KG1 (cell line): Measurements from ENCODE around the gene HDAC4.

ENCODE experiments used
- DNase-seq: peaks from one replicate; lab custom pipeline; 2025; lab: John Stamatoyannopoulos, UW

Gene HDAC4

GRCh38 chr2:239004274-239005015 is 396.4 kb downstream of the HDAC4 start:
- DNase-seq: no peak

- no peak for DNase-seq
Observed at GRCh38 chr2:239003624-239004273, 397.1 kb downstream of the HDAC4 start.

DNA sequence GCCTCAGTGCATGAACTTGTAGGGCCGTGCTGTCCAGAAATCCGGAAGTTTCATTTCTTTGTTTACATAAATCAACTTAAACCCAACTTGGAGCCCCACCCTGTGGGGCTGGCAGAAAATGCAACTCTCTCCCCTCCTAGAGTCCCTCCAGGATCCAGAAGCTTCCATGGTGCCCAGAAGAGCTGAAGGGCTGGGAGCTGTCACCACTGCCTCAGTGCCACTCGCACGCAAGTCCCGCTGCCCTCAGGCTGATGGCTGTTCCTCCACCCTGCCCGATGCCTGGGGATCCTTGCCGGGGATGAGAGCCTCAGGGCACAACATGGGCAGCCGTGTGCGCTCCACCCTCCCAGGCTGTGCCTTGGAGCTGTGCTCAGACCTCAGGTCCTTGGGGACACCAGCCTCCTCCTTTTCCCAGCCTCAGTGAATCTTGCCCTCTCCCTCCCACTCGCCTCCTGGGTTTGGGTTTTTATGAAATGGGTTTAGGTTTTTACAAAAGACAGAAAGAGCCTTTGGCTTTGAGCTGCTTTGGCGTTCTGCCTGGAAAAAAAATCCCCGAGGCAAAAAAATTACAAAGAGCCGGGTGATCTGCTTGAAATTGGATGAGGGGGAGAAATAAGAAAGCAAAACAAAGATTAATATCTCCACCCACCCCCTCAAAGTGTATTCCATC is 397.7 kb downstream of the HDAC4 start:
- DNase-seq: no peak

GRCh38 chr2:239002591-239002953 is 398.2 kb downstream of the HDAC4 start:
- no peak for DNase-seq

- DNase-seq: no peak
Observed at GRCh38 chr2:239001794-239002193, 399.0 kb downstream of the HDAC4 start.

GRCh38 chr2:239000500-239001073 is 400.2 kb downstream of the HDAC4 start:
- no peak for DNase-seq

GRCh38 chr2:239000089-239000488 is 400.7 kb downstream of the HDAC4 start:
- no peak for DNase-seq

DNA sequence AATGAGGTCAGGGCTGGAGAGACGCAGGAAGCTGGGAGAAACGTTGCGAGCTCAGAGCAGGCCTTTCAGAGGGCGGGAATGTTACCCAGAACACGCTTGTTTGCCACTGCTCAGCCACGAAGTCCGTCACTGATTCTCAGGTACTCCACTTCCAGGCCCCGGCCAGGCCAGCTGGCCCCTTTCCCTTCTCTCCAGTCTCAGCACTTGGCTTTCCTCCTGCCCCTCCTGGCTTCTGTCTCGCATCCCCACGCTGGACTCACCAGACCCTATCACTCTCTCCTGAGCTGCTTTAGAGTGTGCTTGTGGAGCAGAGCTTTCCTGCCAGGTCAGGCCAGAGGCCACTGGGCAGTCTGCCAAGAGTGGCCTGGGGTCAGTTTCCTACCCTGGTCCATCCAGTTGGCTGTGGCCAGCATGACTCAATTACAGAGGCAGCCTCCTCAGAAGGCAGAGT is 401.5 kb downstream of the HDAC4 start:
- no peak for DNase-seq

- no peak for DNase-seq
Observed at GRCh38 chr2:238998801-238999200, 402.0 kb downstream of the HDAC4 start.
